ENCODE measurements around the gene PDK2.

PDK2 gene

GRCh38 chr17:50139950-50140885, 45.1 kb downstream of the PDK2 start:
- peak; percentile 47 to 73 for DNase-seq

GRCh38 chr17:50141026-50141744, 46.0 kb downstream of the PDK2 start:
- no peak for DNase-seq

GRCh38 chr17:50141745-50142110, 46.6 kb downstream of the PDK2 start:
- no peak for DNase-seq

DNA sequence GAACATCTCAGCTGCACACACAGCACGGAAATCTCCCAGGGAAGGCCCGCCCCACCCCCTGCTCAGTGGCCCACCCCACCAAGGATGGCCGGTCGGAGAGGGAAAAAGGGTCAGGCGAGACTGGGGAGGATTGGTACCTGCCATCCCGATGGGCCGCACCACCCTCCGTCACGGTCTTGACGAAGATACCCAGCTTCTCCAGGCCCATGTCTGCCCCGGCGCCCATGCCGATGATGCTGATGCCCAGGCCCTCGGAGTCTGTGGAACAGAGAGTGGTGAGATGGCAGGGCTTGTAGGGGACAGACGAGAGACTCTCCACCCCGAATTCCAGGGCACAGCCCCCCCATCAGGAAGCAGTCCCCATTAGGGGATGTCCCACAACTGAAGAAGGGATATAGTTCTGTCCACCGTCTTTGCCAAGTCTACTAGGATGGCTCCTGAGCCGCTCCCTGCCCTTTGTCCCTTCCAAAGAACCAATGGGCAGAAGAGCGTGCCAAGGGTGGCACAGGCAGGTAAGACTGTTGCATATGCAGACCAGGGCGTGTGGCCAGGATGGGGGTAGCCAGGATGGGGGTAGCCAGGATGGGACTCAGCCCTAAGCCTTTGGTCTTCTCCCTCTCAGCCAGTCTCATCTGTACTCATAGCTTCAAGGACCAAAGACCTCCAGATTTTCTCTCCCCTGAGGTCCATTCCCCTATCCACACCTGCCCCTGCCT, 48.5 kb downstream of the PDK2 start:
- no peak for DNase-seq

DNA sequence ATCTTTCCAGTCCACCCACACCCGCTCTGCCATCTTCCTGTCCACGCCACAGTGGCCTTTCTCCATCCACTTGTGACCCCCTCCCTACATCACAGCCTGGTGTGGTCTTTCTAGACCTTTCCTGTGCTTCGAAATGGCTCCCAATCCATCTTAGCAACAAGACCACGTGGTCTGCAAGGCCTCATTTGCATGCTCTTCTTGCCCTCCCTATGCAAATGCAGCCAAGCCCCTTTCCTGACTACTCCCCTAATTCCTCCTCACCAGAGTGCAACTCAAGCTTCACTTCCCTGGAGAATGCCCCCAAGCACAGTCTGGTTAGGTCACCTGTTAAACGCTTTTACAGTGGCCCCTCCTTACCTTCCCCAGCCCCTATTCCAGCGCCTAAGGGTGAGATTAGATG, 49.2 kb downstream of the PDK2 start:
- DNase-seq, result no peak

DNA sequence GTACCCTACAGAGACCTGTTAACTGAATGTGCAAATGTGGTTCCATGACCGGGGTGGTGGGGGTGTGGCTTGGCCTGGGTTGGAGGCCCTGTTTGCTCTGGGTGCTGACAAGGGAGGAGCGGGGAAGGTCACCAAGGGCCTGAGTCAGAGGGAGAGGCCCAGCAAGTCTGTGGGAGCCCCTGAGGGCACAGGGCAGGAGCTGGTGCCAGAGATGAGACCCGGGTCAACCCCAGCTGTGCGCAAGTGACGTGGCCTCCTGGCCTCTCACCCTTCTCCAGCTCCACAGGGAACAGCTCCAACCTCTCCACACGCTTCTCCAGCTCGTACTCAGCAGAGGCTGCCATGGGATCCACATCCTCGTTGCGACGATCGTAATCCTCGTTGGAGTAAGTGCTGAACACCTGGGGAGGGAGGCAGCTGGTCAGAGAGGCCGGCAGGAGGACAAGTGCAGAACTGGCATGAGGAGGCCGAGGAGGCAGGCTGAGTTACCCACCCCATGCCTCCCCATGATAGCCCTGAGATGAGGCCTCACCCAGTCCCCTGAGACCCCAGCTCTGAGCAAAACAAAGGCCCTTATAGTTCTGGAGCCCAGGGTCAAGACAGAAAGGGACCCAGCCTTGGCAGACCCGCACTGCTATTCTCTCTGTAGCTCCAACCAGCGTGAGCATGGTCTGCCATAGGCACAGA, 49.8 kb downstream of the PDK2 start:
- no peak for DNase-seq

- DNase-seq, result no peak
Measured at GRCh38 chr17:50145532-50146229, 50.5 kb downstream of the PDK2 start.

DNA sequence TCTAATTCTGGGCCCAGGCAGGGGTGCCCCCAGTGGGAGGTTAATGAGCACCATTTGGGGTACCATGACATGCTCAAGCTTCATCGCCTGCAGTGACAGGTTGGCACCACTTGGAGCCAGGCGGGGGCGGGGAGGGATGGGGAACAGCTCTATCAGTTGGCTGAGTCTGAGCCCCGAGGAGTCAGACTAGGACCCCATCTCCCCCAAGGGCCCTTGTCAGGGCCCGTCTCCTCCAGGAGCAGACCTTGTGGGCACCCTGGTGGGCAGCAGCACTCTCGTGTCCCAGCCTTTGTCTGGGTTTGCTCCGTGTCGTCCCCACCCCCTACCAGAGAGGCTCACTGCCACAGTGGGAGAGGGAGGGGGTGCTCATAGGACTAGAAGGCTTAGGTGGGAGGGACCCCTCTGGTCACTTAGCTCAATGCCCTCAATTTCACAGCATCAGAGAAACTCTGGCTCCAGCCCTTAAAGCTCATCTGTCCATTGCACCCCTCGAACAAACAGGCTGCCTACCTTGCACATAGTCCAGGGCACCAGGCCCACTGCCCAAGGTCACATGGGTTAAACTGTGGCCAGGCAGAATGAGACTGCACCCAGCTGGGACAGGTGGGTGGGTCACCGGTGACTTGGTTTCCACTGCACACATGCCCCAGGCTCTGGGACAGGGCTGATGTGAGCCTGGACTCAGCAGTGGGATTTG, 51.2 kb downstream of the PDK2 start:
- no peak for DNase-seq

DNA sequence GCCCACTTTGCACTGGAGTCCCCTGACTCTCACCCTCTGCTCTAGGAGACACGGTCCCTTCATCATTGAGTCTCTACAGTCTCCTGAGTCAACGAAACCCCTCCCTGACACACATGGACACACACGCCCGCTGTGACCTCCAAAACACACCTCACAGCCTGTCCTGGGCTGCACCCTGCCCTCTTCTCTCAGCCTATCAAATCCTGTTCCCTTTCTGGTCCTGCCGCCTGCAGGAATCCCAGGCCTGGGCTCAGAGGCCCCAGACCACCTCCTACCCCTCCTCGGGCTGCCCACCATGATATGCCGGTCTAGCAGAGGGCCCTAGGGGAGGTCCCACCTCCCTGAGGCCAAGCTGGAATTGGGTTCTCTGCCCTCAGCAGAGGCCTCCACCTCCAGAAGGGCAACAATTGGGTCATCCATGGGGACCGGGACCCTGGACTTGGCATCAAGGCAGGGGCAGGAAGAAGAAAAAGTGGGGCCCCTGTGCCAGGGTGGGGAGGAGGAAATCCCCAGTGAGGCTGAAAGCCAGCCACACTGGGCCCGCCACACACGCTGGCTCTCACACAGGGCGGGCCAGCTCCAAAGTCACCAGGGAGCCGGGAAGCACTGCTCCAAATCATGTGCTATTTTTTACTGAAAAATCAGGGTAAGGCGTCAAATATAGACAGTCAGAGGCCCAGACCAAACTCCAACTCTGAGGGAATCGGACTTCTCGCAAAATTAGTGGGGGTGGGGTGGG, 51.9 kb downstream of the PDK2 start:
- no peak for DNase-seq

GRCh38 chr17:50147841-50148225, 52.7 kb downstream of the PDK2 start:
- no peak for DNase-seq

- DNase-seq, result no peak
Measured at GRCh38 chr17:50148226-50149090, 53.3 kb downstream of the PDK2 start.

DNA sequence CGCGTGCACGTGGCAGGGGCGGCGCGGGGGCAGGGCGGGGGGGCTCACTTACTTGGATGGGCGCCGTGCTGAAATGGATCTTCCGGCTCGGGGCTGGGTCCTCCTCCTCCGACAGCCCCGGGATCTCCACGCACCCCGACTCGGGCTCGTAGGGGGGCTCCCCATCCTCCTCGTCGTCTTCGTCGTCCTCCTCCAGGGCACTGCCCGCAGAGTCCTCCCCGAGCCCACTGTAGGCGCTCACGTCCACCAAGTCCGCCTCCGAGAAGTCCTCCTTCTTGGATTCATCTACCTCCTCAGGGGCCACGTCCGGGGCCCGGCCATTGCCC, 53.9 kb downstream of the PDK2 start:
- no peak for DNase-seq

GRCh38 chr17:50149417-50150353, 54.5 kb downstream of the PDK2 start:
- DNase-seq, result peak; percentile 43 to 62

DNA sequence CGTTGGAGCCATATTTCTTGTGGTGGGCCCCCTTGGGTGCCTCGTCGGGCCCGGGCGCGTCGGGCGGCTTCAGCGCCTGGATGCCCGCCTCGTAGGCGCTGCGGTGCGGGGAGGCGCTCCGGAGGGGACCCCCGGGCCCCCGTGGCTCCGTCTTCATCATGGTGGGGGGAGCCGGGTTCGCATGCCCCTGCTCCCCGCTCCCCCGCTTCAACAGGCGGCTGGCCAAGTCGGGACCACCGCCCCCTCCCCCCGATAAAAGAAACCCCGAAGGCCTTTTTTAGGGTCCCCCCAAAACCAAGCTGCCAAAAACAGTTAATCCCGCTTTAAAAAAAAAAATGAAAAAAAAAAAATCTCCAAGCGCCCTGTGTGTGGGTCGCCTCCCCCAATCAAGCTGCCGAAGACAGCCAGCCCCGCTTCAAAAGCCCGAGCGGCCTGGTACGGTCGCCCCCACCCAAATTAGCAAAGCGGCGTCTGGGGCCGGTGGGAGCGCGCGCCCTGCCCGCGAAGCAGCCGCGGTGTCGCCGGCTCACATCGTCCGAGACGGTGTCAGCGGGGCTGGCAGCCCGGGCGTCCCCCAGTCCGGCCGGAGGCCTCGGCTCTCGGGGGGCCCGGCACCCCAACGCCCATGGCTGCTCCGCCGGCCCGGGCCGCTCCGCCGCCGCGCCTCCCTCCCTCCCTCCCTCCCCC, 55.3 kb downstream of the PDK2 start, which contains the start of gene PPP1R9B:
PPP1R9B (minus strand) TSS at position 324 of the 687 bp plus-strand sequence; CDS start at position 160, 164 bp downstream.
- DNase-seq, result no peak

GRCh38 chr17:50151041-50151936, 56.1 kb downstream of the PDK2 start:
- DNase-seq, result peak; percentile 90 to 93

DNA sequence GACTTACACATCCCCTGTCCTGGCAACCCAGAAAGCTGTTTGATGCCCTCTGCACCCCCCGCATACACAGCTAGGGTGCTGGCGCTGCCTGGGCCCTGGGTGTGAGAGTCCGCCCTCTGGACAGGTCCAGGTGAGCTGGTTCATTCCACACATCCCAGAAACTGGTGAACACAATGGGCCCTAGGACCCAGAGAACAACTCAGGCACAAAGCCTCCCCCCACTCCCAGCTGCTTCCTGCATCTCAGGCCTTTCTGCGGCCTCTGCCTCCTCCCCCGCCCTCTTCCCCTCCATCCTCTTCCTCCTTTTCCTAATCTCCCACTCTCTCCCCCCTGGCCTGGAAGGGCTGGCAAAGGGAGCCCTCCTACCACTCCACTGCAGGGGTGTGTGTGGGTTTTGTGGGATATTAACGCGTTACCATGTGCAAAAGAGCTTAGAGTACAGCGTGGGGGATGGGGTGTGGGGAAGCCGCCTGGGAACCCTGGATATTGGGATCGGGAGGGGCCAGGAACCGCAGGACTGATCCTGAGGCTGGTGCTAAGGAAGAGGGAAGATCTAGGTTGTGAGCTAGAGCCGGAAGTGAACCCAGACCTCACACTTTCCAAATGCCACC, 56.9 kb downstream of the PDK2 start:
- DNase-seq, result peak; percentile 95 to 96

GRCh38 chr17:50152736-50153135, 57.6 kb downstream of the PDK2 start:
- DNase-seq, result no peak

All from SHP77 (cell line).